Activated CD4-positive, CD25-positive, alpha-beta regulatory T cell treated with anti-CD3 and anti-CD28 coated beads, Interleukin-2, amount 50 U/mL, for 16 hours (primary cell): Measurements from ENCODE around the gene FILIP1.

ENCODE experiments used
- DNase-seq: peaks from one replicate; pipeline ENCODE4 v3.0.0-alpha.2; 2020; ENCODE audit warnings: low read depth, low spot score

Gene FILIP1

GRCh38 chr6:75268121-75268987, 225.2 kb downstream of the FILIP1 start:
- DNase-seq = no peak

- no peak for DNase-seq
Measured at GRCh38 chr6:75267461-75267860, 226.1 kb downstream of the FILIP1 start.

- no peak for DNase-seq
Measured at GRCh38 chr6:75266716-75267291, 226.8 kb downstream of the FILIP1 start.

- no peak for DNase-seq
Measured at GRCh38 chr6:75263401-75263750, 230.2 kb downstream of the FILIP1 start.

- DNase-seq = no peak
Measured at GRCh38 chr6:75262716-75263400, 230.7 kb downstream of the FILIP1 start.

- no peak for DNase-seq
Measured at GRCh38 chr6:75261299-75261698, 232.3 kb downstream of the FILIP1 start.

GRCh38 chr6:75257343-75258087, 236.1 kb downstream of the FILIP1 start:
- no peak for DNase-seq

GRCh38 chr6:75250552-75250951, 243.0 kb downstream of the FILIP1 start:
- DNase-seq = no peak

GRCh38 chr6:75249837-75250236, 243.8 kb downstream of the FILIP1 start:
- no peak for DNase-seq

GRCh38 chr6:75246386-75246785, 247.2 kb downstream of the FILIP1 start:
- no peak for DNase-seq

- DNase-seq = no peak
Measured at GRCh38 chr6:75244063-75244584, 249.5 kb downstream of the FILIP1 start.

GRCh38 chr6:75243333-75244062, 250.1 kb downstream of the FILIP1 start, which contains the start of gene COX7A2:
Gene COX7A2, minus strand, starts transcription at chr6:75243801. Its CDS starts 67 bp downstream, at chr6:75243734.
- DNase-seq = peak; percentile 82
